Measurements from ENCODE around the gene TK2.
A peak's percentile ranks its signal among the peaks of the same experiment; 100 is the strongest.
"Not testable (repeated sequence)": the region's sequence is repeated elsewhere in the genome, so short reads cannot be mapped to it uniquely, and the experiment has no call there.

Gene TK2

GRCh38 chr16:66572356-66572755, 22.4 kb upstream of the TK2 start:
- DNase-seq, result no peak

GRCh38 chr16:66569827-66570405, 20.0 kb upstream of the TK2 start:
- no peak for DNase-seq

GRCh38 chr16:66569131-66569530, 19.2 kb upstream of the TK2 start:
- no peak for DNase-seq

- no peak for DNase-seq
These were observed 18.4 kb upstream of the TK2 start for GRCh38 chr16:66568355-66568754.

GRCh38 chr16:66567270-66567669, 17.3 kb upstream of the TK2 start:
- DNase-seq, result not testable (repeated sequence)

GRCh38 chr16:66566051-66566901, 16.4 kb upstream of the TK2 start, which contains the start of gene CMTM1:
Gene CMTM1 (plus strand): TSS chr16:66566439. CDS start chr16:66566514, 75 bp downstream.
- DNase-seq, result no peak

- DNase-seq, result no peak
These were observed 13.8 kb upstream of the TK2 start for GRCh38 chr16:66563574-66564334.

GRCh38 chr16:66562986-66563385, 13.1 kb upstream of the TK2 start:
- no peak for DNase-seq

GRCh38 chr16:66562409-66562808, 12.5 kb upstream of the TK2 start:
- peak in 1 of 2 donors; percentile 48 for DNase-seq

GRCh38 chr16:66561381-66562080, 11.6 kb upstream of the TK2 start:
- peak in 1 of 2 donors; percentile 17 for DNase-seq

- no peak for DNase-seq
These were observed 10.2 kb upstream of the TK2 start for GRCh38 chr16:66560107-66560506.

- DNase-seq, result no peak
These were observed 4.6 kb upstream of the TK2 start for GRCh38 chr16:66554495-66554894.

GRCh38 chr16:66554021-66554420, 4.1 kb upstream of the TK2 start:
- no peak for DNase-seq

GRCh38 chr16:66553223-66553622, 3.3 kb upstream of the TK2 start:
- DNase-seq, result peak; percentile 7 to 48

GRCh38 chr16:66552286-66553177, 2.6 kb upstream of the TK2 start, which contains the start of gene CKLF:
Gene CKLF (plus strand): TSS chr16:66552576. CDS start chr16:66552716, 140 bp downstream.
- peak; percentile 93 to 95 for DNase-seq

GRCh38 chr16:66551788-66552285, 1.9 kb upstream of the TK2 start:
- DNase-seq, result no peak

- peak; percentile 62 to 71 for DNase-seq
These were observed 1.4 kb upstream of the TK2 start for GRCh38 chr16:66551348-66551759.

GRCh38 chr16:66548868-66549267, 1.1 kb downstream of the TK2 start:
- no peak for DNase-seq

GRCh38 chr16:66548068-66548467, 1.9 kb downstream of the TK2 start:
- no peak for DNase-seq

- no peak for DNase-seq
These were observed 2.6 kb downstream of the TK2 start for GRCh38 chr16:66547101-66547989.

Data from CD4-positive, alpha-beta T cell treated with Interferon alpha-2 for 1 hour (primary cell).